Panc1 (cell line): ENCODE results near the gene OR5D16.

Experiments
- POLR2AphosphoS5 ChIP-seq: IDR thresholded peaks from 2 replicates; pipeline ENCODE4 v1.6.1; 2012; ENCODE audit warnings: mild to moderate bottlenecking, low read depth, low read length, moderate library complexity
- SIN3A ChIP-seq: IDR thresholded peaks from 2 replicates; pipeline ENCODE4 v1.6.1; 2012; ENCODE audit warnings: low read depth, mild to moderate bottlenecking, low read length, moderate library complexity, borderline replicate concordance; ENCODE audit not compliant: insufficient read depth
- TCF7L2 ChIP-seq: IDR thresholded peaks from 2 replicates; pipeline ENCODE4 v1.6.1; 2011; ENCODE audit warnings: mild to moderate bottlenecking, low read depth, low read length, inconsistent platforms
- TF ChIP-seq, protein P1 (sequence below): fragments of 450-650 bp; IDR thresholded peaks from 2 replicates; pipeline ENCODE4 v1.5.1; 2017; ENCODE audit warnings: mild to moderate bottlenecking
- TF ChIP-seq, protein P2 (sequence below), 2 experiments: IDR thresholded peaks; 2 replicates each; pipeline ENCODE4 v1.6.1; 2011 to 2012; ENCODE audit warnings: low read depth in 2 of 2, control low read depth in 1 of 2, low read length in 1 of 2, mild to moderate bottlenecking in 1 of 2, moderate library complexity in 1 of 2; ENCODE audit not compliant: insufficient read depth in 1 of 2

DNA sequence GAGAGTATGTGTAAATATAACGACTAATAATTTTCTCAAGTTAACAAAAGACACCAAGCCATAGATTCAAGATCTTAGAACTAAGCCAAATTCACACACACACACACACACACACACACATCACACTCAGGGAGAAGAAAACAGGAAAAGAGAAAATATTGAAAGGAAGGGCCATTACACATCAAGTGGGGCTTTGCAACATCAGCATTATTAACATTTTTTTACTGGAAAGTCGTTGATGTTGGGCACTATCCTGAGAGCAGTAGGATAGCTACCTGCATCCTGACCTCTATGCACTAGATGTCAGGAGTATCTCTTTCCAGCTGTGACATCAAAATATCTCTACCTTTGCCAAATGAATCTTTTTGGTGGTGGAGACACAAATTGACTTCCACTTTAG, 8.9 kb downstream of the OR5D16 start:
- TF ChIP-seq, protein P1, sequence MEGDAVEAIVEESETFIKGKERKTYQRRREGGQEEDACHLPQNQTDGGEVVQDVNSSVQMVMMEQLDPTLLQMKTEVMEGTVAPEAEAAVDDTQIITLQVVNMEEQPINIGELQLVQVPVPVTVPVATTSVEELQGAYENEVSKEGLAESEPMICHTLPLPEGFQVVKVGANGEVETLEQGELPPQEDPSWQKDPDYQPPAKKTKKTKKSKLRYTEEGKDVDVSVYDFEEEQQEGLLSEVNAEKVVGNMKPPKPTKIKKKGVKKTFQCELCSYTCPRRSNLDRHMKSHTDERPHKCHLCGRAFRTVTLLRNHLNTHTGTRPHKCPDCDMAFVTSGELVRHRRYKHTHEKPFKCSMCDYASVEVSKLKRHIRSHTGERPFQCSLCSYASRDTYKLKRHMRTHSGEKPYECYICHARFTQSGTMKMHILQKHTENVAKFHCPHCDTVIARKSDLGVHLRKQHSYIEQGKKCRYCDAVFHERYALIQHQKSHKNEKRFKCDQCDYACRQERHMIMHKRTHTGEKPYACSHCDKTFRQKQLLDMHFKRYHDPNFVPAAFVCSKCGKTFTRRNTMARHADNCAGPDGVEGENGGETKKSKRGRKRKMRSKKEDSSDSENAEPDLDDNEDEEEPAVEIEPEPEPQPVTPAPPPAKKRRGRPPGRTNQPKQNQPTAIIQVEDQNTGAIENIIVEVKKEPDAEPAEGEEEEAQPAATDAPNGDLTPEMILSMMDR, result no peak
- TF ChIP-seq POLR2AphosphoS5 (no peak), SIN3A (no peak), TCF7L2 (no peak)
- TF ChIP-seq, protein P2, sequence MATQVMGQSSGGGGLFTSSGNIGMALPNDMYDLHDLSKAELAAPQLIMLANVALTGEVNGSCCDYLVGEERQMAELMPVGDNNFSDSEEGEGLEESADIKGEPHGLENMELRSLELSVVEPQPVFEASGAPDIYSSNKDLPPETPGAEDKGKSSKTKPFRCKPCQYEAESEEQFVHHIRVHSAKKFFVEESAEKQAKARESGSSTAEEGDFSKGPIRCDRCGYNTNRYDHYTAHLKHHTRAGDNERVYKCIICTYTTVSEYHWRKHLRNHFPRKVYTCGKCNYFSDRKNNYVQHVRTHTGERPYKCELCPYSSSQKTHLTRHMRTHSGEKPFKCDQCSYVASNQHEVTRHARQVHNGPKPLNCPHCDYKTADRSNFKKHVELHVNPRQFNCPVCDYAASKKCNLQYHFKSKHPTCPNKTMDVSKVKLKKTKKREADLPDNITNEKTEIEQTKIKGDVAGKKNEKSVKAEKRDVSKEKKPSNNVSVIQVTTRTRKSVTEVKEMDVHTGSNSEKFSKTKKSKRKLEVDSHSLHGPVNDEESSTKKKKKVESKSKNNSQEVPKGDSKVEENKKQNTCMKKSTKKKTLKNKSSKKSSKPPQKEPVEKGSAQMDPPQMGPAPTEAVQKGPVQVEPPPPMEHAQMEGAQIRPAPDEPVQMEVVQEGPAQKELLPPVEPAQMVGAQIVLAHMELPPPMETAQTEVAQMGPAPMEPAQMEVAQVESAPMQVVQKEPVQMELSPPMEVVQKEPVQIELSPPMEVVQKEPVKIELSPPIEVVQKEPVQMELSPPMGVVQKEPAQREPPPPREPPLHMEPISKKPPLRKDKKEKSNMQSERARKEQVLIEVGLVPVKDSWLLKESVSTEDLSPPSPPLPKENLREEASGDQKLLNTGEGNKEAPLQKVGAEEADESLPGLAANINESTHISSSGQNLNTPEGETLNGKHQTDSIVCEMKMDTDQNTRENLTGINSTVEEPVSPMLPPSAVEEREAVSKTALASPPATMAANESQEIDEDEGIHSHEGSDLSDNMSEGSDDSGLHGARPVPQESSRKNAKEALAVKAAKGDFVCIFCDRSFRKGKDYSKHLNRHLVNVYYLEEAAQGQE (IDR thresholded peaks at IDR 0.05; ENCODE audit: insufficient read depth in 1 of 2, low read depth in 2 of 2, low read length in 1 of 2), result no peak
